Gastroesophageal sphincter (tissue), 4 donors: ENCODE data around the gene THAP11. TPM values are rescaled to one million over a fixed set of nuclear protein-coding genes. Genes with fewer than 3 reads are reported as not detected.
"Not testable (repeated sequence)": the region's sequence is repeated elsewhere in the genome, so short reads cannot be mapped to it uniquely, and the experiment has no call there.

ENCODE experiments used
- ATAC-seq: fragments of 150-250 bp; one replicate; pipeline ENCODE4 v1.9.1; 2016; ENCODE audit warnings: mild to moderate bottlenecking, moderate library complexity
- H3K27ac ChIP-seq, 4 donors: fragments of 200-600 bp; sonication (generic) in 3 of 4; 1 replicate in 3 of 4; 2 replicates in 1 of 4; pipeline ENCODE4 v1.5.1; 2016 to 2019
- H3K27me3 ChIP-seq: fragments of 200-600 bp; sonication (generic); one replicate; pipeline ENCODE4 v1.5.1; 2019
- H3K36me3 ChIP-seq, 2 donors: fragments of 200-600 bp; sonication (generic); one replicate each; pipeline ENCODE4 v1.5.1; 2019; ENCODE audit warnings: control low read depth in 1 of 2
- H3K4me1 ChIP-seq, 3 donors: fragments of 200-600 bp; sonication (generic); 1 replicate in 2 of 3; 2 replicates in 1 of 3; pipeline ENCODE4 v1.5.1; 2016 to 2019; ENCODE audit warnings: control low read depth in 2 of 3
- H3K4me3 ChIP-seq, 2 donors: fragments of 200-600 bp; sonication (generic); one replicate each; pipeline ENCODE4 v1.5.1; 2019; ENCODE audit warnings: mild to moderate bottlenecking in 1 of 2, moderate library complexity in 1 of 2
- H3K9me3 ChIP-seq, 3 donors: fragments of 200-600 bp; sonication (generic); one replicate each; pipeline ENCODE4 v1.5.1; 2017 to 2019; ENCODE audit warnings: control low read depth in 2 of 3
- CTCF ChIP-seq, 4 experiments: fragments of 200-600 bp in 2 of 4; fragments of 450-650 bp in 2 of 4; sonication (generic) in 1 of 4; IDR thresholded peaks; one replicate each; pipeline ENCODE4 v1.5.1; 2017 to 2019; ENCODE audit warnings: antibody characterized with exemption in 4 of 4, mild to moderate bottlenecking in 2 of 4, moderate library complexity in 2 of 4
- EP300 ChIP-seq: sonication (generic); formaldehyde crosslinking; IDR thresholded peaks from one replicate; pipeline ENCODE4 v1.6.1; 2017; ENCODE audit warnings: antibody characterized with exemption, mild to moderate bottlenecking
- POLR2A ChIP-seq, 2 donors: fragments of 450-650 bp; IDR thresholded peaks; one replicate each; pipeline ENCODE4 v1.6.1; 2017; ENCODE audit warnings: antibody characterized with exemption in 2 of 2, mild to moderate bottlenecking in 2 of 2, moderate library complexity in 1 of 2
- POLR2AphosphoS5 ChIP-seq: sonication (generic); formaldehyde crosslinking; IDR thresholded peaks from one replicate; pipeline ENCODE4 v1.6.1; 2017; ENCODE audit warnings: antibody characterized with exemption
- WGBS, 2 donors: methylation state at CpG; one replicate each; pipeline ENCODE4 v1.1.5; 2018; ENCODE audit warnings: low coverage in 1 of 2; 5-methylcytosine and 5-hydroxymethylcytosine counted together
- total RNA-seq, 4 donors: library from RNA; depleted of rRNA; stranded (reverse); fragments of >200 nt; gene quantifications; one replicate each; pipeline ENCODE4 v1.1.0, GENCODE V29; 2016

Gene THAP11
- total RNA-seq, 4 donors from 2014 or later: 52.6 to 78.0 (median 76.0) TPM

- Histone ChIP-seq H3K36me3 (peaks cover 0 to 17% of the 10 kb centered on the region in 2 donors), H3K9me3 (no peaks in the 10 kb centered on the region), H3K4me1 (peaks cover 2 to 88% (median 45%) of the 10 kb centered on the region in 3 donors), H3K27ac (peak overlapping the region in 3 of 4 donors; percentile 83 to 90 (median 86)), H3K27me3 (no peaks in the 10 kb centered on the region), H3K4me3 (no peak overlapping the region)
- TF ChIP-seq POLR2AphosphoS5 (peak; percentile 15), CTCF (IDR thresholded peaks at IDR 0.05) (no peak)
- peak; percentile 30 for ATAC-seq
- WGBS, 2 donors: 58 to 85% methylated on average over 2 to 4 of the region's 8 CpGs
These were observed 18.7 kb downstream of the THAP11 start for GRCh38 chr16:67860589-67861398.

GRCh38 chr16:67861877-67862276 lies 19.8 kb downstream of the THAP11 start:
- 73 to 100% methylated on average over 1 to 6 of the region's 6 CpGs for WGBS, 2 donors

DNA sequence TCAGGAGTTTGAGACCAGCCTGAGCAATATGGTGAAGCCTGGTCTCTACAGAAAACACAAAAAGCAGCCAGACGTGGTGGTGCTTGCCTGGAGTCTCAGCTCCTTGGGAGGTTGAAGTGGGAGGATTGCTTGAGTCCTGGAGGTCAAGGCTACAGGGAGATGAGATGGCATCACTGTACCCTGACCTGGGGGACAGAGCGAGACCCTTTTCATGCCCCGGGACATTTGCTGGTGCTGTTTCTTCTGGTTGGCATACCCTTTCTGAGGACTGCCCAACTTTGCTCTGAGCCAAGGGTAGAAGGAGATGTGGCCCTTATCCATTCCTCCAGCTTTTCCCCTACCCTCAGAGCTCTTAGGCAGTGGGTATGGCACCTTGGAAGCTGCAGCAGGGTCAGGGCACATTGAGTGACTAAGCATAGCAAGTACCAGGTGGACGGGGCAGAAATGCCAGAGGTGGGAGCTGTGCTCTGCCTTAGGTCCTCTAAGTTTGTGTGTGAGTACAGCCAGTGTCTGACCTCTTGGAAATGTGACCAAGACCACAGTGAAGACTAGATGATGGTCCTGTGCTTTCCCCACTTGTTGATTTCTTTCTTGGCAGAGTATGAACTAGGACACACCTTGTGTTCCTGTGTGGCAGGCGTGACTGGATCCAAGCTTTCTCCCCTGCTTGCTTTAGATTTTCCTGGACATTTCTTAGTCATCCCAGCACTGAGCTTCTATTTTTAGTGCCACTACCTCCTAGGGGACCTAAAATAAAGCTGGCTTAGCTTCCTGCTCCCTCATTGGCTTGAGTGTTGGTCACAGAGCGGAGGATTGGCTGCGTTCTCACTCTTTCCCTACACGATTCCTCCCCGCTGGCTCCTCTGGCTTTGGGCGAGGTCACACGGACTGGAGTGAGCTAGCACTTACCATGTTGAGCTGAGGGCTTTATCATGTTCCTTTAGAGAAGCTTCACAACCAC lies 20.8 kb downstream of the THAP11 start:
- Histone ChIP-seq H3K4me3 (no peak overlapping the region), H3K4me1 (peaks cover 2 to 67% (median 34%) of the 10 kb centered on the region in 3 donors), H3K27me3 (no peaks in the 10 kb centered on the region), H3K36me3 (peaks cover 0 to 38% of the 10 kb centered on the region in 2 donors), H3K9me3 (no peaks in the 10 kb centered on the region), H3K27ac (peak overlapping the region; percentile 65 to 90 (median 84))
- no peak for TF ChIP-seq EP300
- TF ChIP-seq POLR2AphosphoS5: peak; percentile 70
- peak; percentile 90 for ATAC-seq
- 20 to 71% methylated on average over 3 to 8 of the region's 11 CpGs for WGBS, 2 donors

More at GRCh38 chr16:67861877-67862276, 19.8 kb downstream of the THAP11 start:
- Histone ChIP-seq H3K36me3 (peaks cover 0 to 28% of the 10 kb centered on the region in 2 donors), H3K27me3 (no peaks in the 10 kb centered on the region), H3K4me1 (peaks cover 2 to 77% (median 44%) of the 10 kb centered on the region in 3 donors), H3K27ac (peak overlapping the region in 3 of 4 donors; percentile 83 to 90 (median 86)), H3K9me3 (no peaks in the 10 kb centered on the region), H3K4me3 (no peak overlapping the region)
- no peak for ATAC-seq
- no peak for TF ChIP-seq EP300
- TF ChIP-seq CTCF (IDR thresholded peaks at IDR 0.05): no peak
- no peak for TF ChIP-seq POLR2AphosphoS5
- TF ChIP-seq POLR2A (IDR thresholded peaks at IDR 0.05): no peak

DNA sequence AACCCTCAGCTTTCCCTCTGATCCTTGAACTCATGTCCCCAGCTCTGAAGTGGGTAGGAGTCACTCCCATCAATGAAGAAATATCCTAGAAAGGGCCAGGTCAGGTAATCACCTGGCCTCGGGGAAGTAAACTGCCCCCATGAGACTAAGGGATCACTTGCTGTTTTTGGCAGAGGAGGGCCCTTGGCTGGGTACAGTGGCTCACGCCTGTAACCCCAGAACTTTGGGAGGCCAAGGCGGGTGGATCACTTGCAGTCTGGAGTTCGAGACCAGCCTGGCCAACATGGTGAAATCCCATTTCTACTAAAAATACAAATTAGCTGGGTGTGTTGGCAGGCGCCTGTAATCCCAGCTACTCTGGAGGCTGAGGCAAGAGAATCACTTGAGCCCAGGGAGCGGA lies 21.9 kb downstream of the THAP11 start:
- H3K4me3 ChIP-seq, ATAC-seq, H3K9me3 ChIP-seq, H3K27me3 ChIP-seq: not testable (repeated sequence)
- Histone ChIP-seq H3K27ac (peak overlapping the region in 3 of 4 donors; percentile 83 to 90 (median 86)), H3K4me1 (peaks cover 2 to 55% (median 27%) of the 10 kb centered on the region in 3 donors), H3K36me3 (peaks cover 0 to 50% of the 10 kb centered on the region in 2 donors)
- WGBS, 2 donors: 85% methylated on average over 4 of the region's 6 CpGs; no CpG with 5 or more reads in 1 of the 2 donors

DNA sequence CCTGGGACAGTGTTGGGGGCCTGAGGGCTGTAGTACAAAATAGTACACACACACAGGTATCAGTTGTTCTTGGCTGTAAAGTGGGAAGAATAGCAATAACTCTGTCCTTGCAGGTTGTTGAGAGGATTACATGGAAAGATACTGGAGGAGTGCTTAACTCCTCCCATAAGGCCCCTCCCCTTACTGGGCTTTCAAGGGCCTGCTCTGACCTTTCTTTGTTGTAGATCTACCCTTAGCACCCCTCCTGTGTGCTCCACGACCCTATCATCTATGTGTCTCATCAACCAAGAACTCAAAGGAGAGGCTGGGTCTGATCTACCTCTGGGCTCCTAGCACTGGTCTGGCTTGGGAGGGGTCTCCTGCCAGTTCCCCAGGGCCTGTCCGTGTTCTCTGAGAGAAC lies 22.5 kb downstream of the THAP11 start:
- Histone ChIP-seq H3K36me3 (peaks cover 0 to 55% of the 10 kb centered on the region in 2 donors), H3K4me3 (no peak overlapping the region), H3K9me3 (no peaks in the 10 kb centered on the region), H3K27ac (peak overlapping the region in 2 of 4 donors; percentile 6 to 86), H3K27me3 (no peaks in the 10 kb centered on the region), H3K4me1 (peaks cover 2 to 55% (median 27%) of the 10 kb centered on the region in 3 donors)
- TF ChIP-seq POLR2A (IDR thresholded peaks at IDR 0.05): no peak
- no peak for TF ChIP-seq POLR2AphosphoS5
- TF ChIP-seq EP300: no peak
- no peak for TF ChIP-seq CTCF (IDR thresholded peaks at IDR 0.05)
- no peak for ATAC-seq
- 60% methylated on average over 1 of the region's 2 CpGs; no CpG with 5 or more reads in 1 of the 2 donors for WGBS, 2 donors
